Gastroesophageal sphincter (tissue), 3 donors: ENCODE data around the gene TNS3.

Experiments
- CTCF ChIP-seq, 4 experiments: fragments of 200-600 bp in 2 of 4; fragments of 450-650 bp in 2 of 4; sonication (generic) in 1 of 4; IDR thresholded peaks; one replicate each; pipeline ENCODE4 v1.5.1; 2017 to 2019; ENCODE audit warnings: antibody characterized with exemption in 4 of 4, mild to moderate bottlenecking in 2 of 4, moderate library complexity in 2 of 4
- EP300 ChIP-seq: sonication (generic); formaldehyde crosslinking; IDR thresholded peaks from one replicate; pipeline ENCODE4 v1.6.1; 2017; ENCODE audit warnings: antibody characterized with exemption, mild to moderate bottlenecking
- POLR2A ChIP-seq, 2 donors: fragments of 450-650 bp; IDR thresholded peaks; one replicate each; pipeline ENCODE4 v1.6.1; 2017; ENCODE audit warnings: antibody characterized with exemption in 2 of 2, mild to moderate bottlenecking in 2 of 2, moderate library complexity in 1 of 2
- POLR2AphosphoS5 ChIP-seq: sonication (generic); formaldehyde crosslinking; IDR thresholded peaks from one replicate; pipeline ENCODE4 v1.6.1; 2017; ENCODE audit warnings: antibody characterized with exemption

GRCh38 chr7:47313564-47313963 lies 268.3 kb downstream of the TNS3 start:
- no peak for TF ChIP-seq CTCF (IDR thresholded peaks at IDR 0.05)
- TF ChIP-seq POLR2AphosphoS5, result no peak
- TF ChIP-seq POLR2A (IDR thresholded peaks at IDR 0.05), result no peak
- TF ChIP-seq EP300, result no peak
